Breast epithelium (tissue), 3 donors: ENCODE results near the gene TDRD10.

Experiments
- CTCF ChIP-seq, 3 donors: fragments of 450-650 bp; IDR thresholded peaks; one replicate each; pipeline ENCODE4 v1.5.1; 2016 to 2017; ENCODE audit warnings: antibody characterized with exemption in 3 of 3, mild to moderate bottlenecking in 3 of 3, moderate library complexity in 3 of 3
- POLR2A ChIP-seq: fragments of 450-650 bp; IDR thresholded peaks from one replicate; pipeline ENCODE4 v1.6.1; 2016; ENCODE audit warnings: antibody characterized with exemption, mild to moderate bottlenecking, moderate library complexity

GRCh38 chr1:154578058-154578418, 76.0 kb downstream of the TDRD10 start:
- no peak for TF ChIP-seq POLR2A
- TF ChIP-seq CTCF (IDR thresholded peaks at IDR 0.05) = no peak
